Mesenchymal stem cell (in vitro differentiated cells and primary cell): Measurements from ENCODE around the gene ZNF282.

Experiments
- DNase-seq: peaks from one replicate; pipeline ENCODE4 v3.0.0-alpha.2; 2013
- H2AFZ ChIP-seq: one replicate; pipeline ENCODE4 v1.6.1; 2013; ENCODE audit warnings: low read depth, mild to moderate bottlenecking, control low read depth, inconsistent platforms, low read length, moderate library complexity
- H2AK5ac ChIP-seq: 2 replicates; pipeline ENCODE4 v1.6.1; 2013; ENCODE audit warnings: low read length, moderate library complexity, mild to moderate bottlenecking, inconsistent platforms; ENCODE audit not compliant: severe bottlenecking
- H2BK120ac ChIP-seq: one replicate; pipeline ENCODE4 v1.6.1; 2013; ENCODE audit warnings: low read depth, mild to moderate bottlenecking, inconsistent platforms, low read length, moderate library complexity
- H2BK12ac ChIP-seq, 2 experiments: one replicate each; pipeline ENCODE4 v1.6.1; 2013; ENCODE audit warnings: inconsistent platforms in 2 of 2, low read length in 2 of 2, mild to moderate bottlenecking in 2 of 2, moderate library complexity in 2 of 2, control low read depth in 1 of 2
- H2BK15ac ChIP-seq: one replicate; pipeline ENCODE4 v1.6.1; 2013; ENCODE audit warnings: mild to moderate bottlenecking, low read depth, inconsistent platforms; ENCODE audit not compliant: poor library complexity, severe bottlenecking
- H2BK5ac ChIP-seq: 2 replicates; pipeline ENCODE4 v1.6.1; 2013; ENCODE audit warnings: low read depth, mild to moderate bottlenecking, low read length, control low read depth, inconsistent platforms; ENCODE audit not compliant: poor library complexity, severe bottlenecking
- H3K14ac ChIP-seq, 2 experiments: one replicate each; pipeline ENCODE4 v1.6.1; 2013; ENCODE audit warnings: inconsistent platforms in 2 of 2, low read length in 2 of 2, control low read depth in 1 of 2, mild to moderate bottlenecking in 1 of 2, moderate library complexity in 1 of 2
- H3K18ac ChIP-seq, 2 experiments: one replicate each; pipeline ENCODE4 v1.6.1; 2013; ENCODE audit warnings: inconsistent platforms in 2 of 2, low read length in 2 of 2, control low read depth in 1 of 2, low read depth in 1 of 2, mild to moderate bottlenecking in 1 of 2
- H3K23ac ChIP-seq, 2 experiments: one replicate each; pipeline ENCODE4 v1.6.1; 2013; ENCODE audit warnings: inconsistent platforms in 2 of 2, low read length in 2 of 2, mild to moderate bottlenecking in 2 of 2, moderate library complexity in 2 of 2, control low read depth in 1 of 2
- H3K27ac ChIP-seq: 2 replicates; pipeline ENCODE4 v1.5.1; 2013; ENCODE audit warnings: mild to moderate bottlenecking, moderate library complexity, low read length, control low read depth, inconsistent platforms; ENCODE audit not compliant: poor library complexity, severe bottlenecking
- H3K27me3 ChIP-seq, 2 experiments: 2 replicates each; pipeline versions ENCODE4 v1.6.1 to v1.7.0; 2013; ENCODE audit warnings: low read length in 2 of 2, mild to moderate bottlenecking in 2 of 2, moderate library complexity in 2 of 2, control low read depth in 1 of 2, inconsistent platforms in 1 of 2; ENCODE audit not compliant: control insufficient read depth in 1 of 2, insufficient read depth in 1 of 2
- H3K36me3 ChIP-seq, 2 experiments: 2 replicates each; pipeline versions ENCODE4 v1.6.1 to v1.7.0; 2013; ENCODE audit warnings: low read length in 2 of 2, control low read depth in 1 of 2, inconsistent platforms in 1 of 2, low read depth in 1 of 2, mild to moderate bottlenecking in 1 of 2; ENCODE audit not compliant: insufficient read depth in 2 of 2, control insufficient read depth in 1 of 2
- H3K4ac ChIP-seq, 2 experiments: one replicate each; pipeline ENCODE4 v1.6.1; 2013; ENCODE audit warnings: inconsistent platforms in 2 of 2, low read length in 2 of 2, mild to moderate bottlenecking in 2 of 2, moderate library complexity in 2 of 2, control low read depth in 1 of 2, low read depth in 1 of 2
- H3K4me1 ChIP-seq: 2 replicates; pipeline ENCODE4 v1.6.1; 2013; ENCODE audit warnings: low read depth, low read length, control low read depth; ENCODE audit not compliant: control insufficient read depth, insufficient read depth
- H3K4me2 ChIP-seq: 2 replicates; pipeline ENCODE4 v1.6.1; 2013; ENCODE audit warnings: low read length, mild to moderate bottlenecking, inconsistent platforms; ENCODE audit not compliant: poor library complexity, severe bottlenecking
- H3K4me3 ChIP-seq, 2 experiments: 2 replicates each; pipeline versions ENCODE4 v1.5.1 to v1.7.0; 2013; ENCODE audit warnings: low read length in 2 of 2, mild to moderate bottlenecking in 2 of 2, control low read depth in 1 of 2, low read depth in 1 of 2; ENCODE audit not compliant: insufficient read depth in 1 of 2
- H3K79me1 ChIP-seq: replicated peaks from 2 replicates; pipeline ENCODE4 v1.6.1; 2013; ENCODE audit warnings: mild to moderate bottlenecking, control low read depth, low read length, inconsistent platforms; ENCODE audit not compliant: poor library complexity, severe bottlenecking
- H3K9ac ChIP-seq: 2 replicates; pipeline ENCODE4 v1.7.0; 2013; ENCODE audit warnings: mild to moderate bottlenecking, low read length, moderate library complexity
- H3K9me3 ChIP-seq: 2 replicates; pipeline ENCODE4 v1.7.0; 2013; ENCODE audit warnings: mild to moderate bottlenecking, low read length; ENCODE audit not compliant: control insufficient read depth
- H4K8ac ChIP-seq: one replicate; pipeline ENCODE4 v1.6.1; 2013; ENCODE audit warnings: inconsistent platforms, mild to moderate bottlenecking, low read length, moderate library complexity
- H4K91ac ChIP-seq: one replicate; pipeline ENCODE4 v1.6.1; 2013; ENCODE audit warnings: mild to moderate bottlenecking, low read length, inconsistent platforms
- WGBS: methylation state at CpG from one replicate; pipeline ENCODE4 v1.1.7; 2013; ENCODE audit warnings: mixed read lengths; 5-methylcytosine and 5-hydroxymethylcytosine counted together

ZNF282 gene

GRCh38 chr7:149214020-149214720 is 18.8 kb downstream of the ZNF282 start:
- Histone ChIP-seq H2AK5ac (no peak overlapping the region), H3K4ac (no peak overlapping the region), H3K18ac (no peak overlapping the region), H3K9ac (no peak overlapping the region), H2BK120ac (no peak overlapping the region), H3K27ac (no peak overlapping the region), H2BK12ac (no peak overlapping the region), H3K79me1 (peaks cover 40% of the 10 kb centered on the region), H2BK15ac (no peak overlapping the region), H3K36me3 (peaks cover 76 to 99% of the 10 kb centered on the region in 2 experiments), H4K8ac (no peak overlapping the region), H3K4me2 (no peak overlapping the region), H3K14ac (no peak overlapping the region), H2AFZ (no peak overlapping the region), H3K27me3 (no peaks in the 10 kb centered on the region), H3K9me3 (no peaks in the 10 kb centered on the region), H3K23ac (no peak overlapping the region), H3K4me3 (no peak overlapping the region), H2BK5ac (no peak overlapping the region), H3K4me1 (peaks cover 2% of the 10 kb centered on the region), H4K91ac (no peak overlapping the region)
- 95% methylated on average over 7 of the region's 7 CpGs for WGBS
- no peak for DNase-seq

- no peak overlapping the region for H3K18ac ChIP-seq
- H3K9ac ChIP-seq = no peak overlapping the region
- H2AK5ac ChIP-seq = no peak overlapping the region
- H3K36me3 ChIP-seq = peaks cover 77 to 92% of the 10 kb centered on the region in 2 experiments
- no peak overlapping the region for H3K4me2 ChIP-seq
- no peak overlapping the region for H3K4ac ChIP-seq
- no peak overlapping the region for H3K14ac ChIP-seq
- DNase-seq = no peak
- no CpG with 5 or more reads among the region's 2 CpGs for WGBS
- peaks cover 30% of the 10 kb centered on the region for H3K79me1 ChIP-seq
- no peak overlapping the region for H3K23ac ChIP-seq
- no peak overlapping the region for H2BK5ac ChIP-seq
- H2BK12ac ChIP-seq = no peak overlapping the region
- H2BK120ac ChIP-seq = no peak overlapping the region
- H3K9me3 ChIP-seq = no peaks in the 10 kb centered on the region
- no peak overlapping the region for H2BK15ac ChIP-seq
- no peak overlapping the region for H2AFZ ChIP-seq
- no peak overlapping the region for H3K4me3 ChIP-seq
- no peak overlapping the region for H4K91ac ChIP-seq
- H3K27me3 ChIP-seq = no peaks in the 10 kb centered on the region
- H3K4me1 ChIP-seq = peaks cover 9% of the 10 kb centered on the region
- no peak overlapping the region for H4K8ac ChIP-seq
- H3K27ac ChIP-seq = no peak overlapping the region
These were observed 21.1 kb downstream of the ZNF282 start for GRCh38 chr7:149216402-149216801.

- Histone ChIP-seq H3K4ac (no peak overlapping the region), H3K4me3 (no peak overlapping the region), H2BK12ac (no peak overlapping the region), H3K14ac (no peak overlapping the region), H3K27me3 (no peaks in the 10 kb centered on the region), H3K27ac (no peak overlapping the region), H2BK5ac (no peak overlapping the region), H3K4me2 (no peak overlapping the region), H4K8ac (no peak overlapping the region), H3K18ac (no peak overlapping the region), H3K79me1 (peaks cover 33% of the 10 kb centered on the region), H4K91ac (no peak overlapping the region), H3K23ac (no peak overlapping the region), H2BK15ac (no peak overlapping the region), H3K9ac (no peak overlapping the region), H2AK5ac (no peak overlapping the region), H2BK120ac (no peak overlapping the region), H3K4me1 (peaks cover 11% of the 10 kb centered on the region), H3K9me3 (no peaks in the 10 kb centered on the region), H3K36me3 (peaks cover 83 to 88% of the 10 kb centered on the region in 2 experiments), H2AFZ (no peak overlapping the region)
- 99% methylated on average over 6 of the region's 6 CpGs for WGBS
- DNase-seq = no peak
These were observed 22.2 kb downstream of the ZNF282 start for GRCh38 chr7:149217570-149217969.

GRCh38 chr7:149218469-149219420 is 23.4 kb downstream of the ZNF282 start:
- no peak overlapping the region for H3K4ac ChIP-seq
- H3K4me3 ChIP-seq = no peak overlapping the region
- H3K79me1 ChIP-seq = peaks cover 36% of the 10 kb centered on the region
- H2BK120ac ChIP-seq = no peak overlapping the region
- DNase-seq = no peak
- H4K91ac ChIP-seq = no peak overlapping the region
- H3K9me3 ChIP-seq = no peaks in the 10 kb centered on the region
- no peak overlapping the region for H3K9ac ChIP-seq
- H3K4me2 ChIP-seq = no peak overlapping the region
- no peak overlapping the region for H2AK5ac ChIP-seq
- no peak overlapping the region for H2BK5ac ChIP-seq
- H3K36me3 ChIP-seq = peaks cover 81% of the 10 kb centered on the region in 2 experiments
- H3K27ac ChIP-seq = no peak overlapping the region
- H3K18ac ChIP-seq = no peak overlapping the region
- H3K23ac ChIP-seq = no peak overlapping the region
- H3K4me1 ChIP-seq = peaks cover 11% of the 10 kb centered on the region
- no peak overlapping the region for H3K14ac ChIP-seq
- no peak overlapping the region for H4K8ac ChIP-seq
- WGBS = 83% methylated on average over 10 of the region's 10 CpGs
- no peaks in the 10 kb centered on the region for H3K27me3 ChIP-seq
- no peak overlapping the region for H2AFZ ChIP-seq
- no peak overlapping the region for H2BK15ac ChIP-seq
- no peak overlapping the region for H2BK12ac ChIP-seq
